Panc1 (cell line): ENCODE data around the gene ELMO1.

Experiments used
- POLR2AphosphoS5 ChIP-seq: IDR thresholded peaks from 2 replicates; pipeline ENCODE4 v1.6.1; 2012; ENCODE audit warnings: mild to moderate bottlenecking, low read depth, low read length, moderate library complexity
- SIN3A ChIP-seq: IDR thresholded peaks from 2 replicates; pipeline ENCODE4 v1.6.1; 2012; ENCODE audit warnings: low read depth, mild to moderate bottlenecking, low read length, moderate library complexity, borderline replicate concordance; ENCODE audit not compliant: insufficient read depth
- TF ChIP-seq, protein P1 (sequence below): fragments of 450-650 bp; IDR thresholded peaks from 2 replicates; pipeline ENCODE4 v1.5.1; 2017; ENCODE audit warnings: mild to moderate bottlenecking

GRCh38 chr7:37304921-37305320 is 143.7 kb downstream of the ELMO1 start:
- TF ChIP-seq SIN3A (no peak), POLR2AphosphoS5 (no peak)
- TF ChIP-seq, protein P1, sequence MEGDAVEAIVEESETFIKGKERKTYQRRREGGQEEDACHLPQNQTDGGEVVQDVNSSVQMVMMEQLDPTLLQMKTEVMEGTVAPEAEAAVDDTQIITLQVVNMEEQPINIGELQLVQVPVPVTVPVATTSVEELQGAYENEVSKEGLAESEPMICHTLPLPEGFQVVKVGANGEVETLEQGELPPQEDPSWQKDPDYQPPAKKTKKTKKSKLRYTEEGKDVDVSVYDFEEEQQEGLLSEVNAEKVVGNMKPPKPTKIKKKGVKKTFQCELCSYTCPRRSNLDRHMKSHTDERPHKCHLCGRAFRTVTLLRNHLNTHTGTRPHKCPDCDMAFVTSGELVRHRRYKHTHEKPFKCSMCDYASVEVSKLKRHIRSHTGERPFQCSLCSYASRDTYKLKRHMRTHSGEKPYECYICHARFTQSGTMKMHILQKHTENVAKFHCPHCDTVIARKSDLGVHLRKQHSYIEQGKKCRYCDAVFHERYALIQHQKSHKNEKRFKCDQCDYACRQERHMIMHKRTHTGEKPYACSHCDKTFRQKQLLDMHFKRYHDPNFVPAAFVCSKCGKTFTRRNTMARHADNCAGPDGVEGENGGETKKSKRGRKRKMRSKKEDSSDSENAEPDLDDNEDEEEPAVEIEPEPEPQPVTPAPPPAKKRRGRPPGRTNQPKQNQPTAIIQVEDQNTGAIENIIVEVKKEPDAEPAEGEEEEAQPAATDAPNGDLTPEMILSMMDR = no peak
